Muscle layer of colon (tissue), 2 donors: ENCODE results near the gene DLL4.
"Not testable (repeated sequence)": the region's sequence is repeated elsewhere in the genome, so short reads cannot be mapped to it uniquely, and the experiment has no call there.

ENCODE experiments used
- H3K27ac ChIP-seq: one replicate; pipeline ENCODE4 v1.7.0; 2013; ENCODE audit warnings: low read depth, mild to moderate bottlenecking, low read length, moderate library complexity
- H3K27me3 ChIP-seq, 2 donors: one replicate each; pipeline ENCODE4 v1.7.0; 2013; ENCODE audit warnings: low read length in 2 of 2, mild to moderate bottlenecking in 2 of 2; ENCODE audit not compliant: insufficient read depth in 2 of 2, control insufficient read depth in 1 of 2
- H3K36me3 ChIP-seq: one replicate; pipeline ENCODE4 v1.7.0; 2013; ENCODE audit warnings: mild to moderate bottlenecking, low read length; ENCODE audit not compliant: insufficient read depth
- H3K4me1 ChIP-seq: one replicate; pipeline ENCODE4 v1.7.0; 2013; ENCODE audit warnings: mild to moderate bottlenecking, low read length; ENCODE audit not compliant: insufficient read depth
- H3K4me3 ChIP-seq, 2 donors: one replicate each; pipeline ENCODE4 v1.7.0; 2013; ENCODE audit warnings: low read length in 2 of 2, low read depth in 1 of 2, mild to moderate bottlenecking in 1 of 2, moderate library complexity in 1 of 2
- H3K9ac ChIP-seq: one replicate; pipeline ENCODE4 v1.7.0; 2013; ENCODE audit warnings: low read length
- H3K9me3 ChIP-seq: one replicate; pipeline ENCODE4 v1.7.0; 2013; ENCODE audit warnings: mild to moderate bottlenecking, low read length
- donor health status: abdominal sarcoma.
- donor health status: Adenocarcinoma of cecum.

The DLL4 gene

GRCh38 chr15:40952301-40952900 lies 23.3 kb downstream of the DLL4 start:
- Histone ChIP-seq H3K27me3 (no peaks in the 10 kb centered on the region), H3K36me3 (no peaks in the 10 kb centered on the region), H3K27ac (peak overlapping the region; percentile 78), H3K4me1 (peaks cover 26% of the 10 kb centered on the region), H3K4me3 (peak overlapping the region; percentile 62 to 84), H3K9ac (no peak overlapping the region), H3K9me3 (no peaks in the 10 kb centered on the region)

GRCh38 chr15:40952901-40953712 lies 24.0 kb downstream of the DLL4 start, which contains the start of gene CHAC1:
Gene CHAC1, plus strand, starts transcription at chr15:40953471. Its CDS starts 113 bp downstream, at chr15:40953584.
- Histone ChIP-seq H3K9me3 (no peaks in the 10 kb centered on the region), H3K4me3 (peak within 1 kb of the TSS; percentile 62 to 84), H3K27me3 (no peaks in the 10 kb centered on the region), H3K27ac (peak within 1 kb of the TSS; percentile 78), H3K4me1 (peaks cover 31% of the 10 kb centered on the region), H3K36me3 (no peaks in the 10 kb centered on the region), H3K9ac (no peak within 1 kb of the TSS)

GRCh38 chr15:40953713-40954074 lies 24.6 kb downstream of the DLL4 start:
- no peaks in the 10 kb centered on the region for H3K36me3 ChIP-seq
- peaks cover 34% of the 10 kb centered on the region for H3K4me1 ChIP-seq
- no peaks in the 10 kb centered on the region for H3K27me3 ChIP-seq
- no peaks in the 10 kb centered on the region for H3K9me3 ChIP-seq
- peak overlapping the region; percentile 62 to 84 for H3K4me3 ChIP-seq
- peak overlapping the region; percentile 78 for H3K27ac ChIP-seq
- no peak overlapping the region for H3K9ac ChIP-seq

- H3K4me3 ChIP-seq = peak overlapping the region in 1 of 2 donors; percentile 62
- not testable (repeated sequence) for H3K36me3 ChIP-seq, H3K27ac ChIP-seq, H3K27me3 ChIP-seq, H3K9me3 ChIP-seq, H3K9ac ChIP-seq
- peaks cover 34% of the 10 kb centered on the region for H3K4me1 ChIP-seq
Observed at GRCh38 chr15:40954158-40954848, 25.2 kb downstream of the DLL4 start.

- no peak overlapping the region for H3K9ac ChIP-seq
Observed at GRCh38 chr15:40955141-40955903, 26.2 kb downstream of the DLL4 start.

GRCh38 chr15:40955930-40956540 lies 26.9 kb downstream of the DLL4 start:
- peaks cover 34% of the 10 kb centered on the region for H3K4me1 ChIP-seq
- H3K9ac ChIP-seq = no peak overlapping the region
- H3K27me3 ChIP-seq = no peaks in the 10 kb centered on the region
- no peak overlapping the region for H3K4me3 ChIP-seq
- H3K36me3 ChIP-seq = no peaks in the 10 kb centered on the region
- no peaks in the 10 kb centered on the region for H3K9me3 ChIP-seq
- peak overlapping the region; percentile 65 for H3K27ac ChIP-seq

More at GRCh38 chr15:40955141-40955903, 26.2 kb downstream of the DLL4 start:
- H3K27me3 ChIP-seq = no peaks in the 10 kb centered on the region
- peak overlapping the region; percentile 65 for H3K27ac ChIP-seq
- H3K36me3 ChIP-seq = no peaks in the 10 kb centered on the region
- no peaks in the 10 kb centered on the region for H3K9me3 ChIP-seq
- H3K4me1 ChIP-seq = peaks cover 34% of the 10 kb centered on the region
- no peak overlapping the region for H3K4me3 ChIP-seq

- no peak overlapping the region for H3K9ac ChIP-seq
- no peaks in the 10 kb centered on the region for H3K27me3 ChIP-seq
- H3K36me3 ChIP-seq = no peaks in the 10 kb centered on the region
- peak overlapping the region; percentile 65 for H3K27ac ChIP-seq
- peaks cover 34% of the 10 kb centered on the region for H3K4me1 ChIP-seq
- H3K4me3 ChIP-seq = peak overlapping the region in 1 of 2 donors; percentile 25
- H3K9me3 ChIP-seq = no peaks in the 10 kb centered on the region
Observed at GRCh38 chr15:40956541-40956982, 27.4 kb downstream of the DLL4 start.

GRCh38 chr15:40957041-40957555 lies 28.0 kb downstream of the DLL4 start:
- peaks cover 34% of the 10 kb centered on the region for H3K4me1 ChIP-seq
- peak overlapping the region; percentile 65 for H3K27ac ChIP-seq
- H3K9me3 ChIP-seq = no peaks in the 10 kb centered on the region
- H3K27me3 ChIP-seq = no peaks in the 10 kb centered on the region
- H3K36me3 ChIP-seq = no peaks in the 10 kb centered on the region
- H3K9ac ChIP-seq = no peak overlapping the region
- H3K4me3 ChIP-seq = peak overlapping the region in 1 of 2 donors; percentile 25

GRCh38 chr15:40957581-40958051 lies 28.5 kb downstream of the DLL4 start:
- no peaks in the 10 kb centered on the region for H3K36me3 ChIP-seq
- H3K27ac ChIP-seq = no peak overlapping the region

GRCh38 chr15:40958146-40958545 lies 29.0 kb downstream of the DLL4 start:
- no peaks in the 10 kb centered on the region for H3K36me3 ChIP-seq
- H3K4me3 ChIP-seq = no peak overlapping the region
- H3K27me3 ChIP-seq = no peaks in the 10 kb centered on the region
- H3K9me3 ChIP-seq = no peaks in the 10 kb centered on the region
- peaks cover 27% of the 10 kb centered on the region for H3K4me1 ChIP-seq
- no peak overlapping the region for H3K9ac ChIP-seq
- no peak overlapping the region for H3K27ac ChIP-seq

More at GRCh38 chr15:40957581-40958051, 28.5 kb downstream of the DLL4 start:
- Histone ChIP-seq H3K27me3 (no peaks in the 10 kb centered on the region), H3K4me3 (no peak overlapping the region), H3K4me1 (peaks cover 29% of the 10 kb centered on the region), H3K9me3 (no peaks in the 10 kb centered on the region), H3K9ac (no peak overlapping the region)
